Panc1 (cell line): ENCODE measurements around the gene MYH11. TPM values are rescaled to one million over a fixed set of nuclear protein-coding genes. Genes with fewer than 3 reads are reported as not detected.
A peak's percentile ranks its signal among the peaks of the same experiment; 100 is the strongest.
"Not testable (repeated sequence)": the region's sequence is repeated elsewhere in the genome, so short reads cannot be mapped to it uniquely, and the experiment has no call there.

Source experiments
- ATAC-seq: fragments of 200-7000 bp; cut with Tn5 transposase; 2 replicates; pipeline ENCODE4 v1.9.1; 2020; ENCODE audit warnings: mild to moderate bottlenecking, moderate library complexity
- BruUV-seq: library from RNA; stranded (reverse); fragments of 400-500 nt; replicated peaks from 2 replicates; lab custom pipeline; 2021; lab: Mats Ljungman, UMichigan
- CTCF ChIA-PET: fragments of 300-600 bp; sonication (Branson Sonifier 250); formaldehyde crosslinking; loops from one replicate; lab custom pipeline; 2022; ENCODE audit warnings: antibody characterized with exemption; lab: Charles Lee
- POLR2A ChIA-PET: fragments of 300-600 bp; sonication (Branson Sonifier 250); formaldehyde crosslinking; loops from one replicate; lab custom pipeline; 2022; ENCODE audit warnings: antibody characterized with exemption; lab: Charles Lee
- DNase-seq: peaks from one replicate; pipeline ENCODE4 v3.0.0-alpha.2; 2010; ENCODE audit warnings: low read depth, low spot score
- H3K27ac ChIP-seq: 2 replicates; pipeline ENCODE4 v1.5.1; 2011; ENCODE audit warnings: mild to moderate bottlenecking, low read length, inconsistent platforms
- H3K27me3 ChIP-seq: fragments of 200-500 bp; sonication (Bioruptor generic); 2 replicates; pipeline ENCODE4 v1.6.0; 2014; ENCODE audit warnings: low read length, inconsistent platforms; ENCODE audit not compliant: control insufficient read depth, insufficient read depth
- H3K36me3 ChIP-seq: fragments of 200-500 bp; sonication (Bioruptor generic); 2 replicates; pipeline ENCODE4 v1.5.1; 2014; ENCODE audit warnings: inconsistent platforms, mild to moderate bottlenecking, low read length, moderate library complexity; ENCODE audit not compliant: control insufficient read depth, insufficient read depth
- H3K4me1 ChIP-seq: 2 replicates; pipeline ENCODE4 v1.5.1; 2011; ENCODE audit warnings: inconsistent platforms, mild to moderate bottlenecking, low read length, moderate library complexity; ENCODE audit not compliant: control insufficient read depth, insufficient read depth
- H3K4me3 ChIP-seq, 2 experiments: 2 replicates each; pipeline ENCODE4 v1.5.1; 2011 to 2012; ENCODE audit warnings: low read depth in 2 of 2, low read length in 2 of 2, mild to moderate bottlenecking in 2 of 2, inconsistent platforms in 1 of 2, moderate library complexity in 1 of 2
- H3K9me3 ChIP-seq: fragments of 200-500 bp; sonication (Bioruptor generic); 2 replicates; pipeline ENCODE4 v1.5.1; 2014; ENCODE audit warnings: low read depth, mild to moderate bottlenecking, inconsistent platforms, low read length, moderate library complexity; ENCODE audit not compliant: control insufficient read depth, insufficient read depth
- CTCF ChIP-seq: fragments of 450-650 bp; IDR thresholded peaks from 2 replicates; pipeline ENCODE4 v1.5.1; 2017; ENCODE audit warnings: mild to moderate bottlenecking
- POLR2AphosphoS5 ChIP-seq: IDR thresholded peaks from 2 replicates; pipeline ENCODE4 v1.6.1; 2012; ENCODE audit warnings: mild to moderate bottlenecking, low read depth, low read length, moderate library complexity
- REST ChIP-seq, 2 experiments: IDR thresholded peaks; 2 replicates each; pipeline ENCODE4 v1.6.1; 2011 to 2012; ENCODE audit warnings: low read depth in 2 of 2, control low read depth in 1 of 2, low read length in 1 of 2, mild to moderate bottlenecking in 1 of 2, moderate library complexity in 1 of 2; ENCODE audit not compliant: insufficient read depth in 1 of 2
- SIN3A ChIP-seq: IDR thresholded peaks from 2 replicates; pipeline ENCODE4 v1.6.1; 2012; ENCODE audit warnings: low read depth, mild to moderate bottlenecking, low read length, moderate library complexity, borderline replicate concordance; ENCODE audit not compliant: insufficient read depth
- TCF7L2 ChIP-seq: IDR thresholded peaks from 2 replicates; pipeline ENCODE4 v1.6.1; 2011; ENCODE audit warnings: mild to moderate bottlenecking, low read depth, low read length, inconsistent platforms
- in situ Hi-C: cut with HindIII; loops from 2 replicates; pipeline ENCODE4 v1.10.0; 2016; ENCODE audit warnings: low sequenced_read_pairs, low pct_unique_long_range_greater_than_20kb
- intact Hi-C: fragments of 100-400 bp; cut with micrococcal nuclease; formaldehyde crosslinking; loops from one replicate; pipeline ENCODE4 v1.10.0; 2022; ENCODE audit not compliant: unreplicated experiment
- total RNA-seq: library from RNA; stranded (reverse); gene quantifications from one replicate; pipeline ENCODE4 v1.2.1, GENCODE V29; 2021; ENCODE audit not compliant: unreplicated experiment

The MYH11 gene
- total RNA-seq, 1 experiment from 2014 or later, result 0.51 TPM

GRCh38 chr16:15853021-15853420, 3.8 kb downstream of the MYH11 start:
- Histone ChIP-seq H3K27ac (no peak overlapping the region), H3K4me1 (peaks cover 11% of the 10 kb centered on the region), H3K27me3 (peaks cover 25% of the 10 kb centered on the region), H3K4me3 (no peak overlapping the region), H3K36me3 (no peaks in the 10 kb centered on the region), H3K9me3 (no peaks in the 10 kb centered on the region)
- CTCF ChIA-PET, result no interaction called here
- ATAC-seq (no peak), DNase-seq (no peak)
- POLR2A ChIA-PET, result no interaction called here
- TF ChIP-seq POLR2AphosphoS5 (no peak), REST (IDR thresholded peaks at IDR 0.05; ENCODE audit: insufficient read depth in 1 of 2, low read depth in 2 of 2, low read length in 1 of 2) (no peak), CTCF (no peak), SIN3A (no peak), TCF7L2 (no peak)
- BruUV-seq, result no TSS peak
- intact Hi-C loops (no loop called here), in situ Hi-C loops (no loop called here)

GRCh38 chr16:15850555-15850954, 6.3 kb downstream of the MYH11 start:
- H3K27me3 ChIP-seq, in situ Hi-C loops, ATAC-seq, H3K27ac ChIP-seq, intact Hi-C loops, H3K4me1 ChIP-seq, CTCF ChIA-PET, H3K36me3 ChIP-seq, H3K4me3 ChIP-seq, POLR2A ChIA-PET, BruUV-seq, H3K9me3 ChIP-seq, DNase-seq: not testable (repeated sequence)

- CTCF ChIA-PET, result interaction anchor here (1.0 kb wide), 1 partner anchor 26 kb away, joined by 3 read pairs; no protein-coding TSS in a partner anchor
- TF ChIP-seq POLR2AphosphoS5 (no peak), CTCF (no peak), REST (IDR thresholded peaks at IDR 0.05; ENCODE audit: insufficient read depth in 1 of 2, low read depth in 2 of 2, low read length in 1 of 2) (no peak), TCF7L2 (no peak), SIN3A (no peak)
- H3K36me3 ChIP-seq, result no peaks in the 10 kb centered on the region
- no peak overlapping the region for H3K4me3 ChIP-seq
- intact Hi-C loops (no loop called here), in situ Hi-C loops (no loop called here)
- no peaks in the 10 kb centered on the region for H3K4me1 ChIP-seq
- ATAC-seq, result peak; percentile 42; the same call in 1 of the 2 replicates
- H3K27ac ChIP-seq, result no peak overlapping the region
- POLR2A ChIA-PET, result no interaction called here
- peaks cover under 1% of the 10 kb centered on the region; the same call in 1 of the 2 replicates for H3K27me3 ChIP-seq
- no TSS peak for BruUV-seq
- peak; percentile 27 for DNase-seq
- no peaks in the 10 kb centered on the region for H3K9me3 ChIP-seq
Measured at GRCh38 chr16:15849209-15849981, 7.4 kb downstream of the MYH11 start.
